Endometrium (tissue), 2 donors: ENCODE results near the gene DMXL2.
"Not testable (repeated sequence)": the region's sequence is repeated elsewhere in the genome, so short reads cannot be mapped to it uniquely, and the experiment has no call there.

Experiments used
- FAIRE-seq: peaks from 2 replicates; lab custom pipeline; 2012; peaks lifted over from hg19 to GRCh38; lab: Jason Lieb, UNC
- donor health status: control.
- donor health status: control.

DMXL2 gene

GRCh38 chr15:51622604-51623370 is at the start of gene DMXL2:
TSS of gene DMXL2 (minus strand) at chr15:51622771. CDS start at chr15:51622545, 226 bp downstream.
- FAIRE-seq = no peak

GRCh38 chr15:51672155-51672687 is 49.6 kb upstream of the DMXL2 start:
- no peak for FAIRE-seq

GRCh38 chr15:51669381-51669780 is 46.8 kb upstream of the DMXL2 start:
- no peak for FAIRE-seq

- FAIRE-seq = no peak
These were observed 45.9 kb upstream of the DMXL2 start for GRCh38 chr15:51668446-51668845.

GRCh38 chr15:51667478-51667877 is 44.9 kb upstream of the DMXL2 start:
- FAIRE-seq = no peak

- FAIRE-seq = no peak
These were observed 38.5 kb upstream of the DMXL2 start for GRCh38 chr15:51661072-51661471.

- no peak for FAIRE-seq
These were observed 36.1 kb upstream of the DMXL2 start for GRCh38 chr15:51658664-51659063.

GRCh38 chr15:51655401-51656057 is 33.0 kb upstream of the DMXL2 start:
- FAIRE-seq = not testable (repeated sequence)

- no peak for FAIRE-seq
These were observed 29.6 kb upstream of the DMXL2 start for GRCh38 chr15:51652084-51652668.

- FAIRE-seq = peak; percentile 88
These were observed 27.3 kb upstream of the DMXL2 start for GRCh38 chr15:51649659-51650521.

- not testable (repeated sequence) for FAIRE-seq
These were observed 26.1 kb upstream of the DMXL2 start for GRCh38 chr15:51648643-51649042.

GRCh38 chr15:51648101-51648500 is 25.5 kb upstream of the DMXL2 start:
- FAIRE-seq = not testable (repeated sequence)

- no peak for FAIRE-seq
These were observed 24.6 kb upstream of the DMXL2 start for GRCh38 chr15:51647128-51647562.

GRCh38 chr15:51642696-51643095 is 20.1 kb upstream of the DMXL2 start:
- FAIRE-seq = no peak

GRCh38 chr15:51641490-51642130 is 19.0 kb upstream of the DMXL2 start:
- peak; percentile 90 for FAIRE-seq

GRCh38 chr15:51634591-51635198 is 12.1 kb upstream of the DMXL2 start:
- FAIRE-seq = no peak

- FAIRE-seq = no peak
These were observed 7.0 kb upstream of the DMXL2 start for GRCh38 chr15:51629612-51630011.

GRCh38 chr15:51625236-51625635 is 2.7 kb upstream of the DMXL2 start:
- FAIRE-seq = no peak

GRCh38 chr15:51624022-51624421 is 1.5 kb upstream of the DMXL2 start:
- no peak for FAIRE-seq

- FAIRE-seq = no peak
These were observed 891 bp upstream of the DMXL2 start for GRCh38 chr15:51623386-51623938.
